H1 (cell line): ENCODE data around the gene CHST8. TPM values are rescaled to one million over a fixed set of nuclear protein-coding genes. Genes with fewer than 3 reads are reported as not detected.

ENCODE experiments used
- CTCF ChIA-PET: fragments of 300-600 bp; sonication (Branson Sonifier 250); formaldehyde crosslinking; loops from one replicate; lab custom pipeline; 2021; ENCODE audit not compliant: partially characterized antibody; lab: Charles Lee
- POLR2A ChIA-PET: fragments of 300-600 bp; sonication (Branson Sonifier 250); formaldehyde crosslinking; loops from one replicate; lab custom pipeline; 2021; ENCODE audit warnings: inconsistent platforms; ENCODE audit not compliant: partially characterized antibody; lab: Charles Lee
- DNase-seq, 2 experiments: peaks; one replicate each; pipeline versions ENCODE4 v3.0.0 to v3.0.0-alpha.2; 2010 to 2022; ENCODE audit warnings: low spot score in 2 of 2, low read depth in 1 of 2, mixed read lengths in 1 of 2
- FAIRE-seq: peaks from 2 replicates; lab custom pipeline; 2011; peaks lifted over from hg19 to GRCh38; lab: Jason Lieb, UNC
- H2AFZ ChIP-seq: 2 replicates; pipeline ENCODE4 v1.8.1; 2012; ENCODE audit warnings: low read length, inconsistent platforms
- H2AK5ac ChIP-seq: 2 replicates; pipeline ENCODE4 v1.6.1; 2013; ENCODE audit warnings: low read depth, low read length
- H2BK120ac ChIP-seq: replicated peaks from 2 replicates; pipeline ENCODE3; 2013; ENCODE audit warnings: low read depth, low read length, inconsistent platforms
- H2BK12ac ChIP-seq: 2 replicates; pipeline ENCODE4 v1.6.1; 2013; ENCODE audit warnings: low read depth, low read length
- H2BK15ac ChIP-seq: 2 replicates; pipeline ENCODE4 v1.6.1; 2013; ENCODE audit warnings: low read length
- H2BK20ac ChIP-seq: 2 replicates; pipeline ENCODE4 v1.6.1; 2013; ENCODE audit warnings: low read length
- H2BK5ac ChIP-seq: 2 replicates; pipeline ENCODE4 v1.6.1; 2013; ENCODE audit warnings: low read depth, low read length
- H3K14ac ChIP-seq: 2 replicates; pipeline ENCODE4 v1.6.1; 2013; ENCODE audit warnings: inconsistent platforms; ENCODE audit not compliant: insufficient read length
- H3K18ac ChIP-seq: 2 replicates; pipeline ENCODE4 v1.6.1; 2013; ENCODE audit warnings: low read length; ENCODE audit errors: extremely low read depth
- H3K23ac ChIP-seq: 2 replicates; pipeline ENCODE4 v1.6.1; 2013; ENCODE audit warnings: inconsistent platforms; ENCODE audit not compliant: insufficient read length
- H3K23me2 ChIP-seq: 2 replicates; pipeline ENCODE4 v1.6.1; 2013; ENCODE audit warnings: low read depth, low read length
- H3K27ac ChIP-seq: 2 replicates; pipeline ENCODE4 v1.6.1; 2011; ENCODE audit warnings: low read depth, low read length, inconsistent platforms
- H3K27me3 ChIP-seq, 4 experiments: replicated peaks in 1 of 4; 1 replicate in 1 of 4; 2 replicates in 3 of 4; pipeline versions ENCODE4 v1.6.1 to v1.8.1; 2011 to 2013; ENCODE audit warnings: low read length in 3 of 4, mild to moderate bottlenecking in 3 of 4, inconsistent platforms in 2 of 4, mixed read lengths in 2 of 4, moderate library complexity in 1 of 4; ENCODE audit not compliant: control insufficient read depth in 3 of 4, insufficient read depth in 3 of 4; ENCODE audit errors: extremely low read depth in 1 of 4
- H3K36me3 ChIP-seq, 4 experiments: 2 replicates each; pipeline versions ENCODE4 v1.6.1 to v1.8.1; 2011 to 2013; ENCODE audit warnings: mild to moderate bottlenecking in 4 of 4, low read length in 3 of 4, moderate library complexity in 2 of 4, control low read depth in 1 of 4, inconsistent platforms in 1 of 4; ENCODE audit not compliant: insufficient read depth in 4 of 4, control insufficient read depth in 2 of 4
- H3K4ac ChIP-seq: replicated peaks from 2 replicates; pipeline ENCODE3; 2013; ENCODE audit warnings: low read length, low read depth, mixed read lengths, inconsistent platforms; ENCODE audit not compliant: insufficient read length
- H3K4me1 ChIP-seq, 4 experiments: replicated peaks in 1 of 4; 1 replicate in 1 of 4; 2 replicates in 3 of 4; pipeline versions ENCODE4 v1.6.1 to v1.8.1; 2011 to 2013; ENCODE audit warnings: low read length in 3 of 4, inconsistent platforms in 2 of 4, mixed read lengths in 1 of 4; ENCODE audit not compliant: insufficient read depth in 4 of 4, control insufficient read depth in 3 of 4
- H3K4me2 ChIP-seq, 2 experiments: 2 replicates each; pipeline versions ENCODE4 v1.6.1 to v1.8.1; 2011 to 2013; ENCODE audit warnings: low read depth in 2 of 2, low read length in 2 of 2, control low read depth in 1 of 2, inconsistent platforms in 1 of 2, mild to moderate bottlenecking in 1 of 2; ENCODE audit not compliant: insufficient read depth in 1 of 2
- H3K4me3 ChIP-seq, 4 experiments: fragments of 200-600, 300-600 bp in 1 of 4; sonication (generic), shearing (Covaris generic), sonication (Bioruptor Twin) in 1 of 4; 2 replicates each; pipeline versions ENCODE4 v1.5.1 to v1.8.1; 2011 to 2016; ENCODE audit warnings: low read length in 4 of 4, low read depth in 3 of 4, control low read depth in 2 of 4, inconsistent platforms in 2 of 4, mild to moderate bottlenecking in 2 of 4, mixed read lengths in 1 of 4, moderate library complexity in 1 of 4; ENCODE audit not compliant: insufficient read depth in 2 of 4; ENCODE audit errors: extremely low read depth in 1 of 4
- H3K56ac ChIP-seq: replicated peaks from 2 replicates; pipeline ENCODE3; 2013; ENCODE audit warnings: low read depth, mild to moderate bottlenecking, mixed read lengths, low read length, inconsistent platforms; ENCODE audit not compliant: insufficient read length
- H3K79me1 ChIP-seq: 2 replicates; pipeline ENCODE4 v1.6.1; 2013; ENCODE audit warnings: low read depth, low read length, control low read depth
- H3K79me2 ChIP-seq, 2 experiments: 2 replicates each; pipeline versions ENCODE4 v1.6.1 to v1.8.1; 2012 to 2013; ENCODE audit warnings: low read length in 2 of 2, mild to moderate bottlenecking in 2 of 2, inconsistent platforms in 1 of 2; ENCODE audit not compliant: insufficient read depth in 2 of 2, control insufficient read depth in 1 of 2
- H3K9ac ChIP-seq, 4 experiments: replicated peaks in 1 of 4; 1 replicate in 1 of 4; 2 replicates in 3 of 4; pipeline versions ENCODE4 v1.6.1 to v1.8.1; 2011 to 2013; ENCODE audit warnings: low read depth in 3 of 4, low read length in 3 of 4, control low read depth in 2 of 4, mild to moderate bottlenecking in 2 of 4, moderate library complexity in 2 of 4, inconsistent platforms in 1 of 4; ENCODE audit errors: extremely low read depth in 1 of 4
- H3K9me3 ChIP-seq, 2 experiments: 2 replicates each; pipeline versions ENCODE4 v1.6.1 to v1.8.1; 2012 to 2013; ENCODE audit warnings: mild to moderate bottlenecking in 2 of 2, moderate library complexity in 2 of 2, control low read depth in 1 of 2, inconsistent platforms in 1 of 2, low read depth in 1 of 2, low read length in 1 of 2, mixed read lengths in 1 of 2; ENCODE audit not compliant: insufficient read depth in 2 of 2
- H4K20me1 ChIP-seq, 2 experiments: replicated peaks in 1 of 2; 2 replicates each; pipeline versions ENCODE3 to v1.8.1; 2011 to 2013; ENCODE audit warnings: inconsistent platforms in 2 of 2, low read length in 2 of 2, mild to moderate bottlenecking in 1 of 2; ENCODE audit not compliant: insufficient read depth in 2 of 2, control insufficient read depth in 1 of 2
- H4K5ac ChIP-seq: 2 replicates; pipeline ENCODE4 v1.6.1; 2013; ENCODE audit warnings: low read length, low read depth, mixed read lengths, inconsistent platforms; ENCODE audit not compliant: insufficient read length
- H4K8ac ChIP-seq: 2 replicates; pipeline ENCODE4 v1.8.0; 2013; ENCODE audit warnings: mild to moderate bottlenecking, moderate library complexity, low read length, inconsistent platforms; ENCODE audit not compliant: insufficient read depth; ENCODE audit errors: extremely low read depth
- H4K91ac ChIP-seq: replicated peaks from 2 replicates; pipeline ENCODE3; 2013; ENCODE audit warnings: low read length, mixed read lengths, inconsistent platforms; ENCODE audit not compliant: insufficient read length
- ASH2L ChIP-seq: fragments of 200-600, 300-600 bp; sonication (generic); IDR thresholded peaks from one replicate; pipeline ENCODE4 v1.7.1; 2017; ENCODE audit warnings: low read length
- BACH1 ChIP-seq: IDR thresholded peaks from 2 replicates; pipeline ENCODE4 v1.6.1; 2012; ENCODE audit warnings: low read length, improper control_type of control experiment
- EGR1 ChIP-seq: IDR thresholded peaks from 2 replicates; pipeline ENCODE4 v1.6.1; 2011; ENCODE audit warnings: low read depth, low read length, borderline replicate concordance
- JUN ChIP-seq: IDR thresholded peaks from 2 replicates; pipeline ENCODE4 v1.6.1; 2011; ENCODE audit warnings: low read depth, mild to moderate bottlenecking, improper control_type of control experiment, low read length
- KDM1A ChIP-seq: fragments of 200-600, 300-600 bp; sonication (generic); IDR thresholded peaks from 2 replicates; pipeline ENCODE4 v1.7.1; 2016; ENCODE audit warnings: mild to moderate bottlenecking, low read length, borderline replicate concordance
- SIN3A ChIP-seq, 2 experiments: IDR thresholded peaks in 1 of 2; conservative IDR thresholded peaks in 1 of 2; 2 replicates each; pipeline ENCODE4 v1.6.1; 2011 to 2012; ENCODE audit warnings: low read length in 2 of 2, improper control_type of control experiment in 1 of 2, low read depth in 1 of 2, mild to moderate bottlenecking in 1 of 2
- SRF ChIP-seq: IDR thresholded peaks from 2 replicates; pipeline ENCODE4 v1.6.1; 2011; ENCODE audit warnings: mild to moderate bottlenecking, low read depth, low read length, moderate library complexity
- WGBS, 2 experiments: shearing (Covaris generic) in 1 of 2; methylation state at CpG; one replicate each; pipeline versions ENCODE4 v1.1.6 to v1.1.7; 2013 to 2015; ENCODE audit warnings: low lambda C conversion rate in 2 of 2, mixed read lengths in 2 of 2, inconsistent platforms in 1 of 2, low coverage in 1 of 2, missing lambda C conversion rate in 1 of 2; ENCODE audit not compliant: insufficient replicate concordance in 2 of 2, insufficient coverage in 1 of 2, insufficient read length in 1 of 2; ENCODE audit errors: extremely low coverage in 1 of 2, missing lambda C conversion rate in 1 of 2; 5-methylcytosine and 5-hydroxymethylcytosine counted together
- polyA plus RNA-seq, 7 experiments: library from polyadenylated mRNA; depleted of rRNA in 3 of 7; stranded (reverse) in 5 of 7; unstranded in 2 of 7; fragments of >200 nt in 5 of 7; fragments of 200-250 nt in 2 of 7; gene quantifications; 1 replicate in 5 of 7; 2 replicates in 1 of 7; 4 replicates in 1 of 7; pipeline versions ENCODE4 v1.2.1 to v1.2.3, GENCODE V29; 2011 to 2013; ENCODE audit warnings: missing spikeins in 2 of 7, mixed read lengths in 2 of 7
- total RNA-seq: library from RNA; stranded (reverse); fragmentation: NEBNext Ultra II Directional; extraction: Animal tissue kit (Norgen Biotek cat#: 25700); gene quantifications from 2 replicates; pipeline ENCODE4 v1.2.1, GENCODE V29; 2021
- TF ChIP-seq, protein P1 (sequence below), 3 experiments: IDR thresholded peaks; 1 replicate in 2 of 3; 2 replicates in 1 of 3; pipeline versions ENCODE4 v1.5.1 to v1.6.1; 2011; ENCODE audit warnings: low read length in 3 of 3, mild to moderate bottlenecking in 3 of 3, inconsistent platforms in 2 of 3, low read depth in 1 of 3, moderate library complexity in 1 of 3; ENCODE audit not compliant: insufficient read depth in 1 of 3; ENCODE audit errors: control extremely low read depth in 1 of 3

CHST8 gene
- total and polyA plus RNA-seq, 2 of the 8 experiments (the other 6 are each of a cell fraction or from before 2014, with no cell fraction given): 10.8 to 28.2 TPM

DNA sequence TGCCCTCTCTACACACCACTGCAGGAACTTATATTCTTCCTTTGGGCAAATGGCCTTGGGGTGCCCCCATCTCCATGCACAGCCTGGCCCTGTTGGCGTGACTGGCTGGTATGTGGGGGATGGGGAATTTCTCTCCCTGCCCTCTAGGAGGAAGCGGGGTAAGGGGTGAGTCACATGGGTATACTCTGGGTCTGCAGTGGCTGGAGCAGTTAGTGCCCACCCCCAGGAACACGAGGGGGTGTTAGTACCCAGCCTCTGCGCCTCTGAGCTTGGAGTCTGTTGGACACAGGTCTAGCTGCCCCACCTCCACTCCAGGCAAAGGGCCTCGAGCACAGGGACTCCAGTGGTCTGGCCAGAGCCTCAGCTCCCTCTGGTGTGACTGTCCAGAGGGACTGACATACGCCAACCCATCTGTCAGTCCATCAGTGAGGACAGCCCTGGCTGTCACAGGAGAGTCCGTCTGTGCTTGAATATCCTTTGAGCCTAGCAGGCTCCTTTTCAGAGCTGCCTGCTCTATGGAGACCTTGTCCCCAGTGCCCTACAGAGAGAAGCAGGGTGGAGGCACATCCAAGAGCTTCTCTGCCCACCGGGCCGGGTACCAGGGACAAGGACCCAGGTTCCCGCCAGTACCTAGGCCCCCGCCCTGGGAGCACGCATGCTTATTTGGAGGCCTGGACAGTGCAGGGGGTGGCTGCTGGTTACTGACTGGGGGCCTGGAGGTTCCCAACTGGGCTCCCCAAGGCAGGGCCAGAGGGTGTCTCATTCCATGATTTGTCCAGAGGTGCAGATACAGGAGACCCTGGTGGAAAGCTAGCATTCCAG, 66.6 kb downstream of the CHST8 start:
- Histone ChIP-seq H3K79me1 (peaks cover 2% of the 10 kb centered on the region; the same call in 1 of the 2 replicates), H4K20me1 (peaks cover 5 to 17% of the 10 kb centered on the region in 2 experiments), H3K4ac (no peak overlapping the region), H2BK120ac (no peak overlapping the region), H3K23me2 (no peaks in the 10 kb centered on the region), H2BK12ac (no peak overlapping the region), H3K27me3 (no peaks in the 10 kb centered on the region), H3K18ac (no peak overlapping the region; the same call in 1 of the 2 replicates), H3K27ac (no peak overlapping the region), H3K4me1 (peaks cover 0 to 14% (median 4%) of the 10 kb centered on the region in 4 experiments; a peak in 4 of 7 replicates), H3K9me3 (no peaks in the 10 kb centered on the region), H3K79me2 (no peaks in the 10 kb centered on the region), H2BK5ac (0 out of 2 replicates have a peak overlapping the region, but pooled peaks have one; percentile 44), H3K4me2 (no peak overlapping the region), H3K4me3 (no peak overlapping the region), H2AFZ (no peak overlapping the region), H2AK5ac (no peak overlapping the region), H4K91ac (peak overlapping the region; percentile 54), H3K23ac (no peak overlapping the region), H3K36me3 (no peaks in the 10 kb centered on the region), H2BK15ac (no peak overlapping the region), H4K8ac (no peak overlapping the region; the same call in 1 of the 2 replicates), H4K5ac (no peak overlapping the region), H3K14ac (no peak overlapping the region), H2BK20ac (no peak overlapping the region), H3K9ac (no peak overlapping the region), H3K56ac (no peak overlapping the region)
- ChIA-PET CTCF (interaction anchor here (0.6 to 1.5 kb wide), 3 partner anchors 16 to 106 kb away, joined by 3 to 4 read pairs (median 3); no protein-coding TSS in a partner anchor), POLR2A (interaction anchor here (2.0 kb wide), 1 partner anchor 65 kb away, joined by 5 read pairs; no protein-coding TSS in a partner anchor)
- WGBS, 2 experiments: 87% methylated on average over 12 of the region's 12 CpGs; no CpG with 5 or more reads in 1 of the 2 experiments
- FAIRE-seq: no peak
- no peak for DNase-seq
- TF ChIP-seq EGR1 (no peak), KDM1A (no peak), ASH2L (no peak), JUN (no peak), BACH1 (no peak), SIN3A (conservative IDR thresholded peaks at IDR 0.05 in 1 of 2, IDR thresholded peaks at IDR 0.05 in 1 of 2; ENCODE audit: low read depth in 1 of 2, low read length in 2 of 2) (no peak), SRF (no peak)
- TF ChIP-seq, protein P1, sequence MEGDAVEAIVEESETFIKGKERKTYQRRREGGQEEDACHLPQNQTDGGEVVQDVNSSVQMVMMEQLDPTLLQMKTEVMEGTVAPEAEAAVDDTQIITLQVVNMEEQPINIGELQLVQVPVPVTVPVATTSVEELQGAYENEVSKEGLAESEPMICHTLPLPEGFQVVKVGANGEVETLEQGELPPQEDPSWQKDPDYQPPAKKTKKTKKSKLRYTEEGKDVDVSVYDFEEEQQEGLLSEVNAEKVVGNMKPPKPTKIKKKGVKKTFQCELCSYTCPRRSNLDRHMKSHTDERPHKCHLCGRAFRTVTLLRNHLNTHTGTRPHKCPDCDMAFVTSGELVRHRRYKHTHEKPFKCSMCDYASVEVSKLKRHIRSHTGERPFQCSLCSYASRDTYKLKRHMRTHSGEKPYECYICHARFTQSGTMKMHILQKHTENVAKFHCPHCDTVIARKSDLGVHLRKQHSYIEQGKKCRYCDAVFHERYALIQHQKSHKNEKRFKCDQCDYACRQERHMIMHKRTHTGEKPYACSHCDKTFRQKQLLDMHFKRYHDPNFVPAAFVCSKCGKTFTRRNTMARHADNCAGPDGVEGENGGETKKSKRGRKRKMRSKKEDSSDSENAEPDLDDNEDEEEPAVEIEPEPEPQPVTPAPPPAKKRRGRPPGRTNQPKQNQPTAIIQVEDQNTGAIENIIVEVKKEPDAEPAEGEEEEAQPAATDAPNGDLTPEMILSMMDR (IDR thresholded peaks at IDR 0.05; ENCODE audit: control extremely low read depth in 1 of 3, insufficient read depth in 1 of 3, low read depth in 1 of 3, low read length in 3 of 3): no peak
